Activated CD4-positive, CD25-positive, alpha-beta regulatory T cell (primary cell): ENCODE measurements around the gene CFAP77.

Source experiments
- DNase-seq, 4 experiments: peaks; one replicate each; lab custom pipeline; 2025; lab: John Stamatoyannopoulos, UW

The CFAP77 gene

DNA sequence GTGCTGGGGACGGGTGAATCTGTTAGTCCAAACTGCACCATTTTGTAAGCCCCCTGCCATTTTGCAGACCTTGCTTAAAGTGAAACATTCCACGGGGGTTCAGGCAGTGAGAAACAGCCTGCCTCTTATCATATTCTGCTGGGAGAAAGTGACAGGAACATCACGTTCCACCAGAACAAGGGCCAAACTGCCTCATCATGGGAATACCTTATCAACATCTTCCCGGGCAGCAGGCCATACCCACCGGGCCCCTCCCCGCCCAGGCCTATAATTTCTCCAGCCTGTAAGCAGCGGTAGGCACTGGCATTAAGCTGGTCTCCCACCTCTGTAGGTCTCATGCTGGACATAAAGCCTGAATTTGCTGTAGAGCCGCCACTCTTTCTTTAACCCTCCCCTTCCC, 1.5 kb upstream of the CFAP77 start:
- no peak for DNase-seq

DNA sequence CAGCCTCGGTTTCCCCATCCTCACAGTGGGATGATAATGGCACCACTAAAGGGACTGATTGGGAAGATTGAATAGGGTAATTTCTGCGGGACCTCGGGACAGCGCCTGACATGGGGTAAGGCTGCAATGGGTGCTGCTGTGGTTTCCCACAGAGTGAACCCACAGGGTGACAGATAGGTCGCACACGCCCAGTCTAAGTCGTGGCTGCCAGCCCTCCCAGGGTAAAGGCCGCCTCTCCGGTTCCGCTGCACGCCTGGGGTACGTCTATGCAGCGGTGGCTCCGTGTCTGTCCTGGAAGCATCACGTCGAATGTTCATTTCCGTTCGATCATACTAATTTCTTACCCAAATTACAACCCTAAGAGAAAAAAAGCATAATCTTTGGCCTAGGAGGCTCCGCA, 631 bp downstream of the CFAP77 start:
- no peak for DNase-seq

DNA sequence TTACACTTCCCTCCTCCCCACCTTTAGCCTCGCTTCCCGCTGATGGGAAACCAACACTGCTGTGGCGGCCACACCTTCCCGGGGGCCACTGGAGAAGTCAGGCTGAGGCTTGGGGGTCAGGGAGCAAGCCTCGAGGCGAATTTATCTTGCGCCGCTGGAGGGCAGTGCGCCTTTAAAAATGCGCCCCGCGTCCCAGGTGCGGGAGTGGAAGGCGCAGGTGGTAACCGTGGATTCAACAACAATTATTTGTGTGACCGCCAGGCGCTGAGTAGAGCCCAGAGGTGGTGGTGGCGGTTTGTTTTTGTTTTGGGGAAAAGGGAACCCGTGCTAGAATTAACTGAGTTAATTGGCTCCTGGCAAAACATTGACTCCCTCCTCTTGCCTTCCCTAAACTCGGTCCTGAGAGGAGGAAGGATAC, 1.1 kb downstream of the CFAP77 start:
- DNase-seq, result peak; percentile 15 to 48 (median 34)

DNA sequence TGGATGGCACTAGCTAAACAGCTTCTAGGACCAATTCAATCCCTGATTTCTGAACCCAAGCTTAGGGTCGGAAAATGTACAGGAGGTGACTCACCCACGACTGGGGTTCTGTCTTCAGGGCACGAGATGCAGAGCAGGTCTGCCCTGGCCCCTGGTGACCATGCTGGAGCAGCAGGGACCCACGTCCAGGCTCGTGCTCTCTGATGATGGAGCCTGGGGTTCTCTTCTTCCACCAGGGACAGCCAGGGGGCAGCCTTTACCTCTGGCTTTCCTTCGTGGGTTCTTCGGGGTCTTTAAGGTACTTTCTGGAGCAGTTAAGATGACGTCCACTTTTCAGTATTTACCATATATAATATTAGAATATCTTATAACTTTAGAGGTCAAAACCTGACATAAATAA, 2.1 kb downstream of the CFAP77 start:
- no peak for DNase-seq

DNA sequence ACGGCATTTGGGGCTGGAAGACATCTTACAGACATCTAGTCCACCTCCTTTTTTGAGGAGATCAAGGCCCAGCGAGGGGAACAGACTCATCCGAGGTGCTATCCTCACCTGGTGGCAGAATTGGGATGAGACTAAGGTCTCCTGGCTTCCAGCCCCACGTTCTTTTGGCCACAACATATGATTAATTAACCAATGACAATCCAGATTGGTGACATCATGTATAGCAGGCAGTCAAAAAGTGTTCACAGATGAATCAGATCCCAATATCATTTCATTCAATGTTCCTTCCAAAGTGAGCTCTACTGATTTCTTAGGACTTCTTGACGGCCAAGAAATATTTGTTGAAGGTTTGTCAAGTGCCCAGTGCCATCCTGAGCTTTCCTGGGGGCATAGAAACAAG, 3.9 kb downstream of the CFAP77 start:
- no peak for DNase-seq

DNA sequence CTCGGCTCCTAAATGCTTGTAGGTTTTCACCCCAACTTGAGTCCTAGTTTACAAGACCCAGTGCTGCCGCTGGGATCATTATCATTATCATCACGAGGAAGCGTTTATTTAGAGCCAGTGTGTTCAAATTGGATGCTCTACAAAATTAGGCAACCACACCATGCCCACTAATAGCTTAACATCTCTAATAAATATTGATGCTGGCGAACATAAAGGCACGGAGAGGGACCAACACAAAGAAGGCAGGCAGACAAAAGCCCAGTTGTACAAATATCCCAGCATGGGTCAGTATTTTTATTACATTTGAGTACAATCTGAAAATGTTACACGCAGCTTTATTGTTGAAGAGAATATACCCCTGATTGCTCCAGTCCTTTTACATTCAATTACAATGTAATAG, 4.7 kb downstream of the CFAP77 start:
- DNase-seq, result no peak

DNA sequence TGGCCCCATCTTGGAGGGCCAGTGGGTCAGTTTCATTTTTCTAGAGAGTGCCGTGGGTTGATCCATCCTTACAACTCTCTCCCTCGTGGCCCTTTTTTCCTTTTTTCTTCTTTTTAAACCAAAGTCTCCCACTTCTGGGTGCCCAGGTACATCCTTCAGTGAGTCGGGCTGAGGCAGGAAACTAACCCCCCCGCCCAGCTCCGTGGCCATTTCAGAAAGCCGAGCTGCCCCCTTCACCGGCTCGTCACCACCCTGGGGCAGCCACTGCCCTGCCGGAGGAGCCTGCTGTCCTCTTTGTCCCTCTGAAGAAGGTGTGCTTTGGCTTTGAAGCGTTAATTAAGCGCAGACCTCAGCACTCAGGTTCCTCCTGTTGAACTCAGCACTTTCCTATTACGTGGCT, 5.2 kb downstream of the CFAP77 start:
- no peak for DNase-seq

DNA sequence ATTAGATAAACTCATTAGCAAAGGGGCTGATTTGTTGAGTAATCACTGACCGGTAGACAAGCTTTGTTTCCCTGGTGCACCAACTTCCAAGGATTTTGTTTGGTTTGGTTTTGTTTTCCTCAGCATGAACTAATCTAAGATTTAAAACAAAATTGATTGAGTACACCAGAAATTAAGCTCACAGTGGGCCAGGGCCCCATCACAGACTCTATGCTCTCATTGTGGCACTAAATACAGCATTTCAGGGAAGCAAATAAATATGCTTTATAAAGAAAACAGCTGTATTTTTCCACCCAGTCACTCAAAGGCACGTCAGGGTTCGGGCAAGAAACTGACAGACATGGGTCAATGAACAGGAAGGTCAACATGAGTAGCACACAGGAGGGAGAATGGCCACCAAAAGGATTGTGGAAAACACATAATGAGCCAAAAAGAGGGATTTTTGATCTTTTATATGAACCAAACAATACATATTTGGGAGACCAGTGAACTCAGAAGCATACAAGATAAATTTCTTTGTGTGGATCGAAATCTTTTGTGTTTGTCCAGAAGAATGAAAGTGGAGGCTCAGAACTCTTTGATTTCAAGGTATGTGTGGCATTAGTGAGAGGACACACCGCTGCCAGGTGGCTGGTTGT, 8.8 kb downstream of the CFAP77 start:
- DNase-seq, result no peak

DNA sequence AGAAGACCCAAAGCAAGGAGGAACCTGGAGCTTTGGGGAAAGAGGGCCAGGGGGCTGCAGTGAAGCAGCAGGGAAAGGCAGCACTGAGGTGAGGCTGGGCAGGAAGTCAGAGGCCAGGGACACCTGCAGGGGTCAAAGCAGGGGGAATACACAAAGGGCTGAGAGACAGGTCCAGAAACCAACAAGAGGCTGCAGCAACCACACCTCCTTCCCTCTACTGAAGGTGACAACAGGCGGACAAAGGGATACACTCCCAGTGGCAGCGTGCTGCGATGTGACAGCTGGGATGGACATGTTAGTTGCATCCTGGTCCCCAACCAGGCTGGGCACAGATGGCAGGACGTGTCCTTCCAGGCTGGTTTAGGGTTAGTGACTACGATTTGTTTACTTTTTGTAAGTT, 12.6 kb downstream of the CFAP77 start:
- no peak for DNase-seq

DNA sequence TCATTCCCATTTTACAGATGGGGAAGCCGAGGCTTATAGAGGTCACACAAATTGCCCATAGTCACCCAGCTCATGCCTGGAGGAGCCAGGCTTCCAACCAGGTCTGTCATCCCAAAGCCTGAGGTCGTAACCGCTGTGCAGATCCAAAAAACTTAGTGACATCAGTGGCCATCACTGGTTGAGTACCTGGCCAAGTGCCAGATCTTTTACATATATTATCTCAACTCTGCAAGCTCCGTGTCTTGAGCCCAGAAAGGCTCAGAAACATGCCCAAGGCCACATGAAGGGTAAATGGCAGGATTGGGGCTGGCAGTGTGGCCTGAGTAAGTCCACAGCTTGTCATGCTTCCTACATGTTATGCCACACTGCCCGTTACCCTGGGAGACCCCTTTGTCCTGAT, 13.5 kb downstream of the CFAP77 start:
- no peak for DNase-seq

DNA sequence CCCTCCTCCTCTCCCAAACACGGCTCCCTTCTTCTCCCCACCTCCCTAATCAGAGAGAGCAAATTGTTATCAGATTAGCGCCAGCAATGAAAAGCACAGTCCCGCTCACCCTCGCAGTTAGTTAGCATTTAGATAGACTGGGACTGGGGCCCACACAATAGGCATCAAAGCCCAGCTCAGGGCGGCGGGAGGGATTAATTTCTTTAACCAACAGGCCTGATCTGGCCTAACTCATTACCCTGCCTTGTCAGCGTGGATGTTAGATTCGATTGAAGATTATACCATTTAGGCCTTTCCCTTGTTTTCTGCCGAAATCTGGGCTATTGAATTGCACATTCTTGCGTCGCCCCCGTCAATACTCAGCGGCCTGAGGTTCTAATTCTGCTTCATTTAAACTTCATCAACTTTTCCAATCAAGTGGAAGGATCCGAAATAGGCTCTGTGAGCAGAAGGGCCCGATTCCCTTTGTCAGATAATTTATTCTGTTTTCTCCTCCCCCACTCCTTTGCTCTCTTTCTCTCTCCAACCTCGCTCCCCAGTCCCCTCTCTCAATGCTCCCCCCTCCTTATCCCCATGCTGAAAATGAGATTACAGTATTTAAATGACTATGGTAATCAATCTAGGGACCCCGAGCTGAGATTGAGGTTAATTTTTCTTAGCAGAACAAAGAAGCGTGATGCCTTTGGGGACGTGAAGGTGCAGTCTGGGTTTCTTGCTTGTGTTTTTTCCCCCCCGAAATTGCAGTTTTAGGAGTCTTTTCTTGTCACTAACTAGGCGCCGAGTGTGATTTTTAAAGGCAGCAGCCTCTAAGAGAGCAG, 15.1 kb downstream of the CFAP77 start:
- DNase-seq, result no peak

DNA sequence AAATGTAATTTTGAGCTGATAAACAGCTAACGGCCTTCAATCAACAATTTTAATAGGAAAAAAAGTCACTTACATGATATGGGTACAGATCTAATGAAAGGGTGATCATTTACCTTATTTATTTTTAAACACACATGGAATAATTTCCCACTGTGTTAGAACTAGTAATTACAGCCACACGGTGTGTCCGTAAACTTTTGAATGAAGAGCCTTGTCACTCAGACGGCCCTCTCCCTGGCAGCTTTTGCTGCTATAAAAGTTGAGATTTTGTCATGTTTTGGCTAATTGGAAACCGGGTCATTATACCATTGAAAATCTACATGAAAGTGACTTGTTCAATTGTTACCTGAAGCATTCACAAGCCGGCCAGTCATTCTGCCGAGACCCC, 15.7 kb downstream of the CFAP77 start:
- DNase-seq, result no peak

DNA sequence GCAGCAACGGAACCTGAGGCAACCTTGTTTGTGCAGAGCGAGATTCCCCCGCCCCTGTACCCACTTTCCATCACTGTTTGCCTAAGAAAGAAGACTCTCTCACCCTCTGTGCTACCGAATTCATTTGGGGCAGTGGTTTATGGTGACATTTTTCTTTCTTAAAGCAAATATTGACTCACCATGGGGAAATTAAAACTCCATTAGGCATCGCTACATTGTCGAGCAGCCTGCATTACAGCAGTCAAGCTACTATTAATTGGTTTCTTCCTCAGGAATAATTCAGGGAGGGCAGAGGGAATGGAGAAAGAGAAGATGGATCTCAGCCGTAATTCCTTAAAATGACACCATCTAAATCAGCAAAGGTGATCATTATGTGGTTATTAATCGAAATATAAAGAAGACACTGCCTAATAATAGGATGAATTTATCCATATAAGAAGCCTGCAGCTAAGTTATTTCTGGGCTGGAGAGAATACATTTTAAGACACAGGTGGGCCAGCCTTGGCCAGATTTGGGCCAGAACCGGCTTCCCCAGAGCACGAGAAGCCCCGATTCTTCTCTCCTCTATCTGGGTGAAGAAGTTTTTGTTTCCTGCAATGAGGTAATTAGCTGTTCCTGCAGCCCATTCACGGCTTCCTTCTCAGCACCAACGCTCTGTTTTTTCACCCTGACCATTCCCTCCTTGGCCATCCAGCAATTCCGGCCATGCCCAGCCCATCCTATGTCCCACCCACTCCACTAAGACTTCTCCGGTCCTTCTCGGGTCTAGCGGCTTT, 16.8 kb downstream of the CFAP77 start:
- DNase-seq, result no peak

DNA sequence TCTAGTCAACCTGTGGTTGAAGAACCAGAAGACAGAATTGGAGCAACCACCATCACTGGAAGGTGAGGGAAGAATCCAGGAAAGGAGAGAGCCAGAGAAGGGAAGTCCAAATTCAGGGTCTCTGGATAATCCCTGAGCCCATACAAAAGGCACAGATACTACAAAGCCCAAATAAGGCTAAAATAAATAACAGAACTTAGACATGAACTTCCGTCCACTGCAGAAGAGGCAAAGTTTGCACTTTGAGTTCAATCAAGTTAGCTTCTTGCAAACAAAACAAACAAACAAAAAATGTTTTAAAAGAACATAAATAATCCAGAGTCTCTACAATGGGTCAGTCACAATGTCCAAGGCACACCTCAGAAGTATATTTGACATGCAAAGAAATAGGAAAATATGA, 21.0 kb downstream of the CFAP77 start:
- no peak for DNase-seq

DNA sequence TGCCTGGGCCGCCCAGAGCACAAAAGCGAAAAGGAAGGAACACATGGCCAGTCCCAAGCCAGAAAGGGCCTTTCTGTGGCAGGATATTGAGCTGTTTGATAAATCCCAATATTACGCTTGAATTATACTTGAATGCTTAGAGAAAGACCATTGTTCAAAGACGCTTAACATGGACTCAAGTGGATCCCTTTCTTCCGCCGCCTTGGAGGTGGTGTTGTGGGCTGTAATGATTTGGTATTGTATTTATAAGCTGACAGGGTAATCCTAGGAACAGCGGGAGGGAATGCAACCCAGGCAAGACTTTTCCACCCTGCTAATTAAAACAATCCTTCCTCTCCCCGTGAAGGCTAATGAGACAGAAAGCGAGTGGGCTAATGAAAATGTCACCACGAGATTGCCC, 24.9 kb downstream of the CFAP77 start:
- DNase-seq, result no peak

DNA sequence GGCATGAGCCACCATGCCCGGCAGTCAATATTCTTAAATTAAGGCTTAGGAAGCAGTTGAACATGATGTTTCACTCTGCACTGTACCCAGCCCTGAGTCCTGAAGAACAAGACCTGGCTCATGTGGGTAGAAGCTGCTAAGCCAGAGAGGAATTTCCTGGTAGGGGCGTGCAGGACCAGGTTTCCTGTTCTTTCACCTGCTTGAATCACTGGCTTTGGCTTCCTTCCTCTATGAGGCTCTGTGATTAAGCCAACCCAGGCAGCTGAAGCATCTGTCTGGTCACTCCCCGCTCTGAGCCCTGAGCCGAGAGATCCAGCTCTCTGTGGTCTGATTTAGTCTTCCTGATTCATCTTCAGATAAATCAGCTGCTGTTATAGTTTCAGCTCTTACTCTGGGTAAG, 29.1 kb downstream of the CFAP77 start:
- no peak for DNase-seq

DNA sequence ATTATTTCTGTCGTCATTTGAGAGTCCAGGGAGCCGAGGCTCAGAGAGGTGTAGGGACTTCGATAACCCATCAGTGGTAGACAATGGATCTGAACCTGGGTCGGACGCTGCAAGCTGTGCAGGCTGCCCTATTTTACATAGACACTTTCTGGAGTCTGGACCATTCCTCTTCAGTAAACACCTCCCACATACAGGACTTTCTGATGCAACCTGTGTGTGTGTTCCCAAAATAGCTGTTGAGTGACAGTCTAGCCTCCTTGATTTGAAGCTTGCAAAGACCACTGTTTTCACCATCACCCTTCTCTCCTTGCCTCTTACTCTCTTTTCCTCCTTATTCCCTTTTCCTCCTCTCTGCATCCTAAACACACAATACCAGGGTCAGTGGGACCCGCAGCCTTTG, 30.7 kb downstream of the CFAP77 start:
- no peak for DNase-seq

DNA sequence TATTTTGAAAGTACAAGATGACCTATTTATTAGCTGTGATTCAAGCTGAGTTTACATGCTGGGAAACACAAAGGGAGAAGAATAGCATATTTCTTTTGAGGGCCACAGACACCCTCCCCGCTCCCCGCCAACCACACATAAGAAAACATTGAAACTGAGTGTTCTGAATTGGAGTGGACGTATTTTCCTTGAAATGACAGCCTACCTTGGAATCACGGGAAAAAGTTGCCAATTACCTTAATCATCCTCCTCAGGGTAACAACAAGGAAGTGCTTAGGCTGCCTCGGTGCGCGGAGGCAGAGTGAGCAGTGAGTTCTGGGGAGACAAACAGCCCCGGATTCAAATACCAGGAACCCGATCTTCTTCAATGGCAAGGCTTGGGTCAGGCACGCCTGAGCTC, 31.4 kb downstream of the CFAP77 start:
- DNase-seq, result no peak

DNA sequence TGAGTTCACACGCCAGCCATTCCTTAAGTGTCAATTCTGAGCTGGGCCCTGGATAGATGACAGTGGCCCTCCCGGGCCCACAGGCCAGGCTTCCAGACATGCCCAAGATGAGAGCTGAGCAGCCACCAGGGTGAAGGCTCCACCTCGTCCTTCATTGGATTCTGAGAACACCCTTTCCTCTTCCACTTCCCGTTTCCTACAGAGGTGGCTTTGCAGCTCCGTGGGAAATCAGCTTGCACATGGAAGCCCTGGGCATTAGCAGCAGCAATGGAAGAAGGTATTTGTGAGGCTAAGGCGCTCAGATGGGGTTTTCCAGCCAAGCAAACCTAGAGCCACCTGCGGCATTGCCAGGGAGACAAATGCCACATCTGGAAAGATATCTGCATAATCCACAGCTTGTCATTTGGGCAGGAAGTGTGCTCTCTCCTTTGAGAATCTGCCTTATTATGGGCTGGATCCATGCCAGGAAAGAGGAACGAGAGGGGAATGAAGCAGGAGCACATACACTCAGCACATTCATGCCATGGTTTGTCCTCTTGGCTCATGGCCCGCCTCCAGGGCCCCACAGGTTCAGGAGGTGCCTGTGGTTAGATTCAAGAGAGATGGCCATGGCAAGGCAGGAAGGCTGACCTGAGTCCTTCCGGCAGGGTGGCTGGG, 34.1 kb downstream of the CFAP77 start:
- no peak for DNase-seq

DNA sequence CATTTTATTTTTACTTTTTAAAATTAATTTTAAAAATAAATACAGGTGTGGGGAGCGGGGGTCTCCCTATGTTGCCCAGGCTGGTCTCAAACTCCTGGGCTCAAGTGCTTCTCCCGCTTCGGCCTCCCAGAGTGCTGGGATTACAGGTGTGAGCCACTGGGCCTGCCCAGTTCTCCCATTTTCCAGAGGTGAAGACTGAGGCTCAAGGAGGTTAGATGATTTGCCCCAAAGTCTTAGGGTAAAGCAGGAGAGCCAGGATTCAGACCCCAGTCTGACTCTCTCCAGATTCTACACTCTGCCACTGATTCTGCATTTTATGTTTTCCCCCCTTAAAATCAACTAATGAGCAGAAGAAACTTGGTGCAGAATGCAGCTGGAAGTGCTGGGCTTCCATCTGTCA, 36.9 kb downstream of the CFAP77 start:
- DNase-seq, result no peak

DNA sequence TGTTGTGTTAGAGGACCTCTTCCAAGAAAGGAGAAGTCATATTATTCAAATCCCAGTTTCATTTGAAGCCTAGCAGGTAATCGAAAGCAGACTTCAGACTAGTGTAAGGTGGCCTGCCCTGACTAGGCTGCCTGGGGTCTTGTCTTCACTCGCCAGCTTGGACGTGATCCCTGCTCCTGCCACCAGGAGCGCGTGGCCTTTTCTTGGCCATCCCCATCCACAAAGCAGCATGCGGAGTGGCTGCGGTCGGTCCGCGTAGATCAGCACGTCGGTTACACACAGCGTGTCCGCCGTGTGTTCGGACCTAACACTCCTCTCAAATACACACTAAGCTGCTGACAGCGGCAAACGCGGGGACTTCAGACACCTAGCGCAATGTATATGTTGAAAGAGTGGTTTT, 37.3 kb downstream of the CFAP77 start:
- no peak for DNase-seq

DNA sequence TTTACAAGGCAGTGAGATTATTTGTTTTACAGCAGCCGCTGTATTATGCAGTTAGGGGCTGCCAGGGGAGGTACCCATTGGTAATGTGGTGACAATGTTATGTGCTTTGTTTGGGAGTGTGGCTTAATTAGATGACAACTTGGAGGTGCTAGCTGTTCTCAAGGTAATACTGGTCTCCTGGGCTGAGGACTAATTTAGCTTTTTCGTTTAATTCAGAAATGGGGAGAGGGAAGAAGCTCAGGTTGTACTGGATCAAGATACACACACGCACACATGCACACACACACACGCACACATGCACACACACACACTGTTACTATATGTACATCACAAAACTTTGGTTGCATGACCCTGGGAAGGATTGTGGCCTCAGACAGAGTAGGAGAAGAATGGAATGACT, 37.9 kb downstream of the CFAP77 start:
- no peak for DNase-seq

DNA sequence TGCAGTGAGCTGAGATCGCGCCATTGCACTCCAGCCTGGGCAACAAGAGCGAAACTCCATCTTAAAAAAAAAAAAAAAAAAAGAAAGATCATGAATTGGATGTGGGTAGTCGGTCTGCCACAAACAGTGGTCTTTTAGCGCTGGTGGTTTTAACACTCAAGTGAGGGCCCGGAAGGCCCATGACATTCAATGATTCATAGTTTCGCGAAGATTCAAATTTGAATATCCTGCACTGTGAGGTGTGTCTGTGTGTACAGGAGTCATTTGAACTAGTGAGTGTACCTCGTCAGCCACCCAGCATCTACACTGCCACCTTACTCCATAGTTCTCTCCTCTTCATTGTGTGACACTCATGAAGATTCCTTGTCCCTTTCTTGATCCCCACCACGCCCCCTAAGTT, 41.3 kb downstream of the CFAP77 start:
- no peak for DNase-seq
